Vagina (tissue), 2 donors: Measurements from ENCODE around the gene CRY2. TPM values are rescaled to one million over a fixed set of nuclear protein-coding genes. Genes with fewer than 3 reads are reported as not detected.
"Not testable (repeated sequence)": the region's sequence is repeated elsewhere in the genome, so short reads cannot be mapped to it uniquely, and the experiment has no call there.

Experiments used
- DNase-seq, 2 donors: peaks; one replicate each; pipeline ENCODE4 v3.0.0-alpha.2; 2017; ENCODE audit errors: extremely low spot score in 2 of 2
- H3K27ac ChIP-seq: fragments of 200-600 bp; sonication (generic); one replicate; pipeline ENCODE4 v1.5.1; 2019
- H3K27me3 ChIP-seq: fragments of 200-600 bp; sonication (generic); one replicate; pipeline ENCODE4 v1.5.1; 2019
- H3K36me3 ChIP-seq, 2 donors: fragments of 200-600 bp; sonication (generic); one replicate each; pipeline ENCODE4 v1.5.1; 2017 to 2019
- H3K4me1 ChIP-seq: fragments of 200-600 bp; sonication (generic); one replicate; pipeline ENCODE4 v1.5.1; 2019
- H3K4me3 ChIP-seq, 2 donors: fragments of 200-600 bp; sonication (generic); 1 replicate in 1 of 2; 2 replicates in 1 of 2; pipeline ENCODE4 v1.5.1; 2016 to 2019
- H3K9me3 ChIP-seq: fragments of 200-600 bp; sonication (generic); one replicate; pipeline ENCODE4 v1.5.1; 2019
- POLR2A ChIP-seq, 2 donors: fragments of 450-650 bp; IDR thresholded peaks; one replicate each; pipeline ENCODE4 v1.6.1; 2017; ENCODE audit warnings: antibody characterized with exemption in 2 of 2, mild to moderate bottlenecking in 2 of 2, moderate library complexity in 2 of 2
- POLR2AphosphoS5 ChIP-seq, 2 donors: sonication (generic); formaldehyde crosslinking; IDR thresholded peaks; one replicate each; pipeline ENCODE4 v1.9.0; 2017; ENCODE audit warnings: antibody characterized with exemption in 2 of 2, mild to moderate bottlenecking in 2 of 2, low read depth in 1 of 2; ENCODE audit not compliant: insufficient read depth in 1 of 2
- intact Hi-C: fragments of 100-400 bp; cut with DNase I; formaldehyde crosslinking; loops from one replicate; pipeline ENCODE4 v1.15.1; 2023
- total RNA-seq: library from RNA; depleted of rRNA; stranded (reverse); fragments of >200 nt; gene quantifications from one replicate; pipeline ENCODE4 v1.2.3, GENCODE V29; 2016
- TF ChIP-seq, protein P1 (sequence below), 3 experiments: fragments of 450-650 bp in 2 of 3; fragments of 200-600 bp in 1 of 3; sonication (generic) in 1 of 3; IDR thresholded peaks; one replicate each; pipeline ENCODE4 v1.5.1; 2017 to 2019; ENCODE audit warnings: antibody characterized with exemption in 3 of 3, mild to moderate bottlenecking in 2 of 3, moderate library complexity in 2 of 3

Gene CRY2
- total RNA-seq, 1 donor from 2014 or later = 54.3 TPM

DNA sequence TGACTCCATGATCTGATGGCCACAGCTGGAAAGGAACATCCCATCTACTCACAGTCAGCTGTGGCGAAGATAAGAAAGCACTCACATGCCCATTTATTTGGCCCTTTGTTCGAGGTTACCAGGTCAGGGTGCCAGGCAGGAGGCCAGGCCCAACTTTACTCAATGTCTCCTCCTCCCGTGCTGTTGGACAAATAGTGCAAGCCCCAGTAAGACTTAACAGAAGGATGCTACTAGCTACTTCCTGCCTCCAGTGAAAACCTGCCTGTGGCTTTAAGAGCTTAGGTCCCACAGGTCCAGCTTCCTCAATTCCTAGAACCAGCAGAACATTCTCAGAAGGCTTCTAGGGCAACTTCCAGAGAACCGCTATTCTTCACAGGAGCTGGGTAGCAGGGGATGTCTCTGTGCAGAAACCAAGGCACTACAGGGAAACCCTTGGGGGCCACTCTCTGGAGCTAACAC is 12.9 kb upstream of the CRY2 start:
- DNase-seq = no peak
- TF ChIP-seq POLR2A (IDR thresholded peaks at IDR 0.05) (no peak), POLR2AphosphoS5 (IDR thresholded peaks at IDR 0.05; ENCODE audit: insufficient read depth in 1 of 2, low read depth in 1 of 2) (no peak)
- TF ChIP-seq, protein P1, sequence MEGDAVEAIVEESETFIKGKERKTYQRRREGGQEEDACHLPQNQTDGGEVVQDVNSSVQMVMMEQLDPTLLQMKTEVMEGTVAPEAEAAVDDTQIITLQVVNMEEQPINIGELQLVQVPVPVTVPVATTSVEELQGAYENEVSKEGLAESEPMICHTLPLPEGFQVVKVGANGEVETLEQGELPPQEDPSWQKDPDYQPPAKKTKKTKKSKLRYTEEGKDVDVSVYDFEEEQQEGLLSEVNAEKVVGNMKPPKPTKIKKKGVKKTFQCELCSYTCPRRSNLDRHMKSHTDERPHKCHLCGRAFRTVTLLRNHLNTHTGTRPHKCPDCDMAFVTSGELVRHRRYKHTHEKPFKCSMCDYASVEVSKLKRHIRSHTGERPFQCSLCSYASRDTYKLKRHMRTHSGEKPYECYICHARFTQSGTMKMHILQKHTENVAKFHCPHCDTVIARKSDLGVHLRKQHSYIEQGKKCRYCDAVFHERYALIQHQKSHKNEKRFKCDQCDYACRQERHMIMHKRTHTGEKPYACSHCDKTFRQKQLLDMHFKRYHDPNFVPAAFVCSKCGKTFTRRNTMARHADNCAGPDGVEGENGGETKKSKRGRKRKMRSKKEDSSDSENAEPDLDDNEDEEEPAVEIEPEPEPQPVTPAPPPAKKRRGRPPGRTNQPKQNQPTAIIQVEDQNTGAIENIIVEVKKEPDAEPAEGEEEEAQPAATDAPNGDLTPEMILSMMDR (IDR thresholded peaks at IDR 0.05) = no peak
- Histone ChIP-seq H3K4me1 (no peaks in the 10 kb centered on the region), H3K27ac (no peak overlapping the region), H3K9me3 (no peaks in the 10 kb centered on the region), H3K27me3 (no peaks in the 10 kb centered on the region), H3K36me3 (no peaks in the 10 kb centered on the region), H3K4me3 (no peak overlapping the region)
- intact Hi-C loops = no loop called here

DNA sequence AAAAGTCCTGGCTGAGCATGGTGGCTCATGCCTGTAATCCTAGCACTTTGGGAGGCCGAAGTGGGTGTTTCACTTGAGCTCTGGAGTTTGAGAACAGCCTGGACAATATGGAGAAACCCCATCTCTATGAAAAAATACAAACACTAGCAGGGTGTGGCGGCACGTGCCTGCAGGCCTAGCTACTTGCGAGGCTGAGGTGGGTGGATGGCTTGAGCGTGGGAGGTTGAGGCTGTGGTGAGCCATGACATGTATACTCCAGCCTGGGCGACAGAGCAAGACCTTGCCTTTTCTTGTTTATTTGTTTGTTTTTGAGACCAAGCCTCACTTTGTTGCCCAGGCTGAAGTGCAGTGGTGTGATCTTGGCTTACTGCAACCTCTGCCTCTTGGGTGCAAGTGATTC is 8.1 kb upstream of the CRY2 start:
- Histone ChIP-seq H3K36me3 (no peaks in the 10 kb centered on the region), H3K4me1 (no peaks in the 10 kb centered on the region), H3K9me3 (no peaks in the 10 kb centered on the region), H3K4me3 (no peak overlapping the region), H3K27me3 (no peaks in the 10 kb centered on the region), H3K27ac (no peak overlapping the region)
- no peak for TF ChIP-seq POLR2A (IDR thresholded peaks at IDR 0.05)
- DNase-seq = no peak
- intact Hi-C loops = no loop called here

DNA sequence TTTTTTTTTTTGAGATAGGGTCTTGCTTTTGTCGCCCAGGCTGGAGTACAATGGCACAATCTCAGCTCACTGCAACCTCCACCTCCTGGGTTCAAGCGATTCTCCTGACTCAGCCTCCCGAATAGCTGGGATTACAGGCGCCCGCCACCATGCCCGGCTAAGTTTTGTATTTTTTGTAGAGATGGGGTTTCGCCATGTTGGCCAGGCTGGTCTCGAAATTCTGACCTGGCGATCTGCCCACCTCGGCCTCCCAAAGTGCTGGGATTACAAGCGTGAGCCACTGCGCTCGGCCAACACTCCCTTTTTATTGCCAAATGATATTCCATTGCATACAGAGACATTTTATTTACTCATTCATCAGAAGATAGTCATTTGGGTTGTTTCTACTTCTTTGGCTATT is 7.0 kb upstream of the CRY2 start:
- DNase-seq = not testable (repeated sequence)

DNA sequence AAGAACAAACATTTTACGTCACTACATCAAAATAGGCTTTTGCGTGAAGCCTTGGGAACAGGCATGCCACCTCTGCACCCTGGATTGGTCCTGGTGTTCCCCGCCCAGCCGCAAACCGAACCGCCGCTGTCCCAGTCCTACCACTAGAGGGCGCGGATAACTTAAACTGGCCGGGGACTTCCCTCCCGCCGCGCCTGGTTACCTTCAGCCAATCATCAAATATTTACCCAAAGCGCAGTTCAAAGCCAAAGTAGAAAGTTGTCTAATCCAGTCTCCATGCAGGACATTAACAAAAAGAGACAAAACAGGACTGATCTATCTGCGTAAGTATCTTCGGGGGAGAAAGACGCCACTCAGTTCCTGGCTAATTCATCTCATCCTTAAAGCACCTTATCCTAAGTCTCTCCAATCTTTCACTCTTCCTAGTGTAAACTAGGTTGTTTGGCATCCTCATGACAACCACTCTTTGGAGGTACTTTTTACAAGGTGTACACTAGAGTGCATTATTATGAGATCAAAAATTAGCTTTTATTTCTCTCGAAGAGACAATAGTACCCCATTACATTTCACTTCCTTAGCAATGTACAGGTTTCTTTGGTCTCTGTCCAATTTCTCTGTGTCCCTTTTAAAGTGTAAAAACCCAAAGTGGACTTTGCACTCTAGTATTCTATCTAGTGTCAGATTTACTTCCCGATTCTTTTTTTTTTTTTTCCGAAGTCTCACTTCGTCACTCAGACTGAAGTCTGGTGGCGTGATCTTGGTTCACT is 3.9 kb upstream of the CRY2 start:
- no peaks in the 10 kb centered on the region for H3K27me3 ChIP-seq
- peaks cover 15% of the 10 kb centered on the region for H3K4me1 ChIP-seq
- TF ChIP-seq, protein P1 (IDR thresholded peaks at IDR 0.05) = peak; percentile 83 to 92 (median 85)
- peak in 1 of 2 donors; percentile 73 for TF ChIP-seq POLR2AphosphoS5 (IDR thresholded peaks at IDR 0.05; ENCODE audit: insufficient read depth in 1 of 2, low read depth in 1 of 2)
- TF ChIP-seq POLR2A (IDR thresholded peaks at IDR 0.05) = no peak
- peak overlapping the region; percentile 20 for H3K27ac ChIP-seq
- no peak for DNase-seq
- no peaks in the 10 kb centered on the region for H3K9me3 ChIP-seq
- H3K4me3 ChIP-seq = peak overlapping the region in 1 of 2 donors; percentile 32
- no peaks in the 10 kb centered on the region for H3K36me3 ChIP-seq
- intact Hi-C loops = no loop called here

More for the DNA sequence above, 7.0 kb upstream of the CRY2 start:
- H3K9me3 ChIP-seq, H3K36me3 ChIP-seq, intact Hi-C loops, H3K27me3 ChIP-seq, H3K4me3 ChIP-seq, H3K27ac ChIP-seq, H3K4me1 ChIP-seq: not testable (repeated sequence)

DNA sequence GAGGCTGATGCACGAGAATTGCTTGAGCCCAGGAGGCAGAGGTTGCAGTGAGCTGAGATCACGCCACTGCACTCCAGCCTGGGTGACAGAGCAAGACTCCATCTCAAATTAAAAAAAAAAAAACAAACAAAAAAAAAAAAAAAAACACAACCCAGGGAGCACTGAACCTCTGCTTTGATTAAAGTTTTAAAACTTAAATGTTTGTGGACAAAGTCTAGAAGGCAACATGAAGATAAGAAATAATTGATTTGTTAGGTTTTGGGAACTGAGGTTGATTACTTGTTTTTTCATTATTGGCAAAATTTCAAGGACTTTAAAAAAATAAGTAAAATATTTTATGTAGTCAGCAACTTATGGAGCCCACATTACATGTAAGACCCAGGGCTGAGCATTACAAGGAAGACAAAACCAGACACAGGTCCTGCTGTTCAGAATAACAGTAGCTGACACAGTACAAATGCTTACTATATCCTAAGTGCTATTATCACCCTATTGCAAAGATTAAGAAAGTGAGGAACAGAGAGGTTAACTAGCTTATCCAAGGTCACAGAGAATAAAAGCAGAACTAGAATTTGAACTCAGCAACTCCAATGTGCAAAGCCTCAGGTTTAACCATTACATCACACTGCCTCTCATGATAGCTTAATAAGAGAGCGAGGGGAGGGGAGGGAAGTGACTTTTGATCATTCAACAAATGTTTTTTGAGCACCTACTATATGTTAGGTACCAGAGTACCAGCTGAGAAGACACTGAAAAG is 2.3 kb upstream of the CRY2 start:
- Histone ChIP-seq H3K4me1 (peaks cover 30% of the 10 kb centered on the region), H3K27me3 (no peaks in the 10 kb centered on the region), H3K27ac (no peak overlapping the region), H3K36me3 (no peaks in the 10 kb centered on the region), H3K9me3 (no peaks in the 10 kb centered on the region), H3K4me3 (no peak overlapping the region)
- no peak for DNase-seq
- no peak for TF ChIP-seq POLR2A (IDR thresholded peaks at IDR 0.05)
- no peak for TF ChIP-seq POLR2AphosphoS5 (IDR thresholded peaks at IDR 0.05; ENCODE audit: insufficient read depth in 1 of 2, low read depth in 1 of 2)
- TF ChIP-seq, protein P1 (IDR thresholded peaks at IDR 0.05) = no peak
- intact Hi-C loops = loop anchor here (5.0 kb wide), 1 partner anchor 72 kb away; the partner anchor contains the start of gene PEX16
